A549 (cell line): ENCODE results near the gene RABEP1. TPM values are rescaled to one million over a fixed set of nuclear protein-coding genes. Genes with fewer than 3 reads are reported as not detected.

Source experiments
- ATAC-seq, 2 experiments: fragments of 200-7000 bp in 1 of 2; fragments of >200 bp in 1 of 2; cut with Nextera tagmentation in 1 of 2; cut with Tn5 transposase in 1 of 2; 3 replicates each; pipeline versions ENCODE4 v1.8.0 to v1.9.1; 2018 to 2020; ENCODE audit warnings: mild to moderate bottlenecking in 1 of 2, moderate library complexity in 1 of 2
- CTCF ChIA-PET: fragments of 300-600 bp; sonication (Branson Sonifier 250); formaldehyde crosslinking; extraction: SDS; loops from one replicate; lab custom pipeline; 2021; ENCODE audit warnings: antibody characterized with exemption, inconsistent platforms; lab: Yijun Ruan, JAX
- POLR2A ChIA-PET: fragments of 350-600 bp; formaldehyde crosslinking; extraction: SDS; loops from one replicate; lab custom pipeline; 2021; ENCODE audit warnings: antibody characterized with exemption, inconsistent platforms; lab: Yijun Ruan, JAX
- DNase-seq, 2 experiments: peaks; one replicate each; pipeline versions ENCODE4 v3.0.0 to v3.0.0-alpha.2; 2011 to 2016; ENCODE audit warnings: low read depth in 1 of 2, low spot score in 1 of 2
- FAIRE-seq: peaks from 2 replicates; lab custom pipeline; 2011; peaks lifted over from hg19 to GRCh38; lab: Jason Lieb, UNC
- H3K27ac ChIP-seq, 2 experiments: fragments of >200 bp; sonication (Bioruptor Twin); formaldehyde crosslinking; 3 replicates each; pipeline ENCODE4 v1.5.1; 2016 to 2017
- H3K4me1 ChIP-seq: fragments of >200 bp; sonication (Bioruptor Twin); formaldehyde crosslinking; 3 replicates; pipeline ENCODE4 v1.6.1; 2016
- H3K4me2 ChIP-seq: fragments of >200 bp; sonication (Bioruptor Twin); formaldehyde crosslinking; 3 replicates; pipeline ENCODE4 v1.6.1; 2016
- H3K4me3 ChIP-seq: fragments of >200 bp; sonication (Bioruptor Twin); formaldehyde crosslinking; 3 replicates; pipeline ENCODE4 v1.5.1; 2016
- H3K9me3 ChIP-seq: fragments of >200 bp; sonication (Bioruptor Twin); formaldehyde crosslinking; 3 replicates; pipeline ENCODE4 v1.6.1; 2016
- ATOH8 ChIP-seq: fragments of 250-450 bp; sonication (Bioruptor Pico); IDR thresholded peaks from 2 replicates; pipeline ENCODE4 v1.5.0; 2020; ENCODE audit warnings: low read depth, mild to moderate bottlenecking, moderate library complexity
- BCL3 ChIP-seq: fragments of >200 bp; sonication (Bioruptor Twin); formaldehyde crosslinking; IDR thresholded peaks from 3 replicates; pipeline ENCODE4 v1.6.1; 2016
- BHLHE40 ChIP-seq: IDR thresholded peaks from 2 replicates; pipeline ENCODE4 v1.6.1; 2012; ENCODE audit warnings: low read depth, low read length, inconsistent platforms
- CBX2 ChIP-seq: fragments of 200-600 bp; sonication (generic); IDR thresholded peaks from 2 replicates; pipeline ENCODE4 v1.6.1; 2016; ENCODE audit warnings: low read depth, mild to moderate bottlenecking, borderline replicate concordance
- CEBPB ChIP-seq, 2 experiments: fragments of >200 bp in 1 of 2; sonication (Bioruptor Twin) in 1 of 2; formaldehyde crosslinking in 1 of 2; IDR thresholded peaks; 2 replicates each; pipeline ENCODE4 v1.6.1; 2012 to 2016
- CHD2 ChIP-seq: fragments of 150-350 bp; IDR thresholded peaks from 2 replicates; pipeline ENCODE4 v1.6.1; 2014; ENCODE audit warnings: low read length; ENCODE audit not compliant: partially characterized antibody
- CHD4 ChIP-seq: fragments of 200-600 bp; sonication (generic); IDR thresholded peaks from 2 replicates; pipeline ENCODE4 v1.6.1; 2016; ENCODE audit warnings: antibody characterized with exemption, mild to moderate bottlenecking, borderline replicate concordance
- CTCF ChIP-seq: fragments of >200 bp; sonication (Bioruptor Twin); formaldehyde crosslinking; IDR thresholded peaks from 3 replicates; pipeline ENCODE4 v1.5.1; 2016
- EHMT2 ChIP-seq: fragments of 200-600 bp; sonication (generic); IDR thresholded peaks from 2 replicates; pipeline ENCODE4 v1.6.1; 2016; ENCODE audit warnings: antibody characterized with exemption, low read depth, mild to moderate bottlenecking, moderate library complexity
- FOSL2 ChIP-seq, 2 experiments: fragments of 450-650 bp in 1 of 2; fragments of >200 bp in 1 of 2; sonication (Bioruptor Twin) in 1 of 2; formaldehyde crosslinking; IDR thresholded peaks; 2 replicates each; pipeline versions ENCODE4 v1.5.0 to v1.6.1; 2016 to 2020; ENCODE audit warnings: mild to moderate bottlenecking in 1 of 2, moderate library complexity in 1 of 2
- FOXS1 ChIP-seq: fragments of 250-450 bp; sonication (Bioruptor Pico); IDR thresholded peaks from 2 replicates; pipeline ENCODE4 v1.5.0; 2020; ENCODE audit warnings: mild to moderate bottlenecking, moderate library complexity
- HES2 ChIP-seq: fragments of >200 bp; sonication (Bioruptor Twin); formaldehyde crosslinking; IDR thresholded peaks from 2 replicates; pipeline ENCODE4 v1.6.1; 2016
- HEYL ChIP-seq: fragments of 250-450 bp; sonication (Bioruptor Pico); IDR thresholded peaks from 2 replicates; pipeline ENCODE4 v1.8.0; 2021; ENCODE audit warnings: mild to moderate bottlenecking, moderate library complexity
- HMGXB4 ChIP-seq: fragments of 250-450 bp; sonication (Bioruptor Pico); IDR thresholded peaks from 2 replicates; pipeline ENCODE4 v1.5.0; 2021; ENCODE audit warnings: mild to moderate bottlenecking, moderate library complexity, borderline replicate concordance
- HOXA7 ChIP-seq: fragments of 250-450 bp; sonication (Bioruptor Pico); IDR thresholded peaks from 2 replicates; pipeline ENCODE4 v1.5.0; 2020; ENCODE audit warnings: mild to moderate bottlenecking, moderate library complexity
- HOXB5 ChIP-seq: fragments of 250-450 bp; sonication (Bioruptor Pico); IDR thresholded peaks from 2 replicates; pipeline ENCODE4 v1.5.0; 2020; ENCODE audit warnings: mild to moderate bottlenecking, moderate library complexity
- JUNB ChIP-seq: fragments of >200 bp; sonication (Bioruptor Twin); formaldehyde crosslinking; IDR thresholded peaks from 2 replicates; pipeline ENCODE4 v1.6.1; 2016
- KDM1A ChIP-seq: fragments of 200-600 bp; sonication (generic); IDR thresholded peaks from 2 replicates; pipeline ENCODE4 v1.6.1; 2016; ENCODE audit warnings: low read depth, mild to moderate bottlenecking
- KDM5A ChIP-seq: fragments of 200-600 bp; sonication (generic); IDR thresholded peaks from 2 replicates; pipeline ENCODE4 v1.6.1; 2016; ENCODE audit warnings: antibody characterized with exemption, mild to moderate bottlenecking
- MAFK ChIP-seq: fragments of 450-650 bp; IDR thresholded peaks from 2 replicates; pipeline ENCODE4 v1.6.1; 2014; ENCODE audit not compliant: partially characterized antibody
- NR3C1 ChIP-seq: fragments of >200 bp; sonication (Bioruptor Twin); formaldehyde crosslinking; IDR thresholded peaks from 3 replicates; pipeline ENCODE4 v1.6.1; 2017
- PBX3 ChIP-seq: IDR thresholded peaks from 2 replicates; pipeline ENCODE4 v1.6.1; 2012
- PHF8 ChIP-seq: fragments of 200-600 bp; sonication (generic); IDR thresholded peaks from 2 replicates; pipeline ENCODE4 v1.6.1; 2016; ENCODE audit warnings: low read depth, mild to moderate bottlenecking, antibody characterized with exemption, moderate library complexity, borderline replicate concordance
- POLR2AphosphoS2 ChIP-seq: conservative IDR thresholded peaks from 2 replicates; pipeline ENCODE4 v1.6.1; 2012; ENCODE audit warnings: low read length, improper control_type of control experiment, inconsistent platforms
- RAD21 ChIP-seq, 2 experiments: fragments of >200 bp in 1 of 2; sonication (Bioruptor Twin) in 1 of 2; formaldehyde crosslinking in 1 of 2; IDR thresholded peaks in 1 of 2; conservative IDR thresholded peaks in 1 of 2; 2 replicates in 1 of 2; 3 replicates in 1 of 2; pipeline ENCODE4 v1.6.1; 2012 to 2018; ENCODE audit warnings: inconsistent platforms in 1 of 2
- RARB ChIP-seq: fragments of 250-450 bp; sonication (Bioruptor Pico); IDR thresholded peaks from 2 replicates; pipeline ENCODE4 v1.8.0; 2021; ENCODE audit warnings: mild to moderate bottlenecking, moderate library complexity
- RCOR1 ChIP-seq: fragments of 150-350 bp; IDR thresholded peaks from 2 replicates; pipeline ENCODE4 v1.6.1; 2014; ENCODE audit warnings: antibody characterized with exemption, low read length, low read depth
- RNF2 ChIP-seq: fragments of 200-600 bp; sonication (generic); IDR thresholded peaks from 2 replicates; pipeline ENCODE4 v1.6.1; 2016; ENCODE audit warnings: low read depth, mild to moderate bottlenecking, antibody characterized with exemption, moderate library complexity, borderline replicate concordance
- SMC3 ChIP-seq: fragments of >200 bp; sonication (Bioruptor Twin); formaldehyde crosslinking; IDR thresholded peaks from 3 replicates; pipeline ENCODE4 v1.6.1; 2018; ENCODE audit warnings: inconsistent platforms
- TFCP2L1 ChIP-seq: fragments of 250-450 bp; sonication (Bioruptor Pico); IDR thresholded peaks from 2 replicates; pipeline ENCODE4 v1.5.0; 2021; ENCODE audit warnings: mild to moderate bottlenecking
- USF2 ChIP-seq: fragments of 450-650 bp; IDR thresholded peaks from 2 replicates; pipeline ENCODE4 v1.6.1; 2014; ENCODE audit warnings: antibody characterized with exemption
- ZFP36 ChIP-seq: fragments of 450-650 bp; IDR thresholded peaks from 2 replicates; pipeline ENCODE4 v1.6.1; 2014; ENCODE audit warnings: borderline replicate concordance; ENCODE audit not compliant: partially characterized antibody
- ZSCAN20 ChIP-seq: fragments of 250-450 bp; sonication (Bioruptor Pico); IDR thresholded peaks from 2 replicates; pipeline ENCODE4 v1.8.0; 2022; ENCODE audit warnings: mild to moderate bottlenecking, moderate library complexity
- WGBS: methylation state at CpG from one replicate; pipeline ENCODE4 v1.1.6; 2017; ENCODE audit errors: missing lambda C conversion rate; 5-methylcytosine and 5-hydroxymethylcytosine counted together
- polyA plus RNA-seq, 4 experiments: library from polyadenylated mRNA; depleted of rRNA in 3 of 4; stranded (reverse); fragments of >200 nt; fragmentation: RNase III in 1 of 4; extraction: RNeasy Plus Mini Kit Qiagen cat#74134 plus additional on column Dnase treatment in 1 of 4; gene quantifications; 2 replicates in 3 of 4; 3 replicates in 1 of 4; pipeline ENCODE4 v1.2.3, GENCODE V29; 2011 to 2017

RABEP1 gene
- polyA plus RNA-seq, 2 of the 4 experiments (the other 2 are of a cell fraction), result 44.7 to 65.5 TPM

GRCh38 chr17:5419356-5419958, 137.4 kb downstream of the RABEP1 start, which contains the start of gene NUP88:
TSS of gene NUP88 (minus strand) at chr17:5419662. CDS start at chr17:5419650, 12 bp downstream.
- ChIA-PET POLR2A (interaction anchor here (0.6 to 1.3 kb wide), 15 partner anchors 8 to 228 kb away, joined by 3 to 18 read pairs (median 5); partner anchors contain the start of genes C1QBP, DERL2, DHX33 and MIS12), CTCF (interaction anchor here (0.5 to 3.6 kb wide), 6 partner anchors 11 to 1180 kb away, joined by 3 to 54 read pairs (median 3); partner anchors contain the start of gene C1QBP)
- peak; percentile 96 to 98 for ATAC-seq
- no peak for TF ChIP-seq HMGXB4 (CRISPR knock-in tag)
- TF ChIP-seq HOXA7 (CRISPR knock-in tag), result no peak
- TF ChIP-seq CHD4, result no peak
- TF ChIP-seq JUNB, result no peak
- TF ChIP-seq ZFP36, result no peak
- TF ChIP-seq KDM5A, result peak; percentile 93
- TF ChIP-seq KDM1A, result no peak
- no peak for TF ChIP-seq CBX2
- no peak for TF ChIP-seq RNF2
- TF ChIP-seq POLR2AphosphoS2, result no peak
- no peak for TF ChIP-seq RAD21 (conservative IDR thresholded peaks at IDR 0.05 in 1 of 2, IDR thresholded peaks at IDR 0.05 in 1 of 2)
- TF ChIP-seq HOXB5 (CRISPR knock-in tag), result 0 out of 2 replicates have a peak, but pooled peaks have one; percentile 15
- no peak for TF ChIP-seq CTCF
- TF ChIP-seq RARB, result no peak
- no peak for TF ChIP-seq ATOH8 (CRISPR knock-in tag)
- no peak for TF ChIP-seq SMC3
- peak; percentile 91 for TF ChIP-seq PHF8
- no peak for TF ChIP-seq ZSCAN20 (CRISPR knock-in tag)
- TF ChIP-seq BHLHE40, result peak; percentile 88
- no peak for TF ChIP-seq NR3C1
- no peak for TF ChIP-seq EHMT2
- no peak for TF ChIP-seq FOXS1 (CRISPR knock-in tag)
- no peak for TF ChIP-seq RCOR1
- 0 out of 2 replicates have a peak, but pooled peaks have one; percentile 51 for TF ChIP-seq TFCP2L1 (CRISPR knock-in tag)
- peak; percentile 78 for TF ChIP-seq BCL3
- peak; percentile 15 for TF ChIP-seq MAFK
- TF ChIP-seq HES2, result no peak
- no peak; the same call in 1 of the 2 replicates for TF ChIP-seq USF2
- no peak for TF ChIP-seq FOSL2 (IDR thresholded peaks at IDR 0.05)
- TF ChIP-seq FOSL2 (CRISPR knock-in tag; IDR thresholded peaks at IDR 0.05), result no peak
- no peak for TF ChIP-seq CEBPB (IDR thresholded peaks at IDR 0.05)
- TF ChIP-seq PBX3, result no peak
- TF ChIP-seq CHD2, result no peak
- no peak for TF ChIP-seq HEYL

More at GRCh38 chr17:5419356-5419958, 137.4 kb downstream of the RABEP1 start, which contains the start of gene NUP88:
- peaks cover 40% of the 10 kb centered on the region for H3K4me1 ChIP-seq
- H3K27ac ChIP-seq, result peak within 1 kb of the TSS; percentile 89 to 90
- WGBS, result 2% methylated on average over 45 of the region's 49 CpGs
- H3K4me2 ChIP-seq, result peak within 1 kb of the TSS; percentile 99
- peak; percentile 98 to 99 for DNase-seq
- peak; percentile 95 for FAIRE-seq
- peak within 1 kb of the TSS; percentile 78 for H3K4me3 ChIP-seq
- no peaks in the 10 kb centered on the region for H3K9me3 ChIP-seq
